ENCODE results near the gene ST6GALNAC6.

The ST6GALNAC6 gene

GRCh38 chr9:127934986-127935385 lies 35.6 kb upstream of the ST6GALNAC6 start:
- Histone ChIP-seq H3K4me1 (ENCODE audit: control insufficient read depth in 5 of 5, insufficient read depth in 5 of 5, low read length in 5 of 5) (peaks cover 7 to 49% (median 41%) of the 10 kb centered on the region in 5 donors), H3K36me3 (ENCODE audit: control insufficient read depth in 5 of 5, insufficient read depth in 5 of 5, low read length in 5 of 5) (peaks cover 0 to 16% (median 4%) of the 10 kb centered on the region in 5 donors), H3K4me3 (ENCODE audit: low read depth in 1 of 5, low read length in 5 of 5) (no peak overlapping the region), H3K9me3 (ENCODE audit: control insufficient read depth in 5 of 5, low read length in 5 of 5) (no peaks in the 10 kb centered on the region), H3K27ac (ENCODE audit: low read depth, low read length) (no peak overlapping the region), H3K9ac (ENCODE audit: low read length in 5 of 5) (no peak overlapping the region), H3K27me3 (ENCODE audit: control insufficient read depth in 5 of 5, insufficient read depth in 4 of 5, low read length in 5 of 5) (peaks cover 0 to 11% (median 4%) of the 10 kb centered on the region in 5 donors)

GRCh38 chr9:127934248-127934647 lies 34.8 kb upstream of the ST6GALNAC6 start:
- no peaks in the 10 kb centered on the region for H3K9me3 ChIP-seq (ENCODE audit: control insufficient read depth in 5 of 5, low read length in 5 of 5)
- peaks cover 0 to 16% (median 4%) of the 10 kb centered on the region in 5 donors for H3K36me3 ChIP-seq (ENCODE audit: control insufficient read depth in 5 of 5, insufficient read depth in 5 of 5, low read length in 5 of 5)
- H3K27ac ChIP-seq (ENCODE audit: low read depth, low read length) = no peak overlapping the region
- no peak overlapping the region for H3K9ac ChIP-seq (ENCODE audit: low read length in 5 of 5)
- peaks cover 0 to 18% (median 10%) of the 10 kb centered on the region in 5 donors for H3K27me3 ChIP-seq (ENCODE audit: control insufficient read depth in 5 of 5, insufficient read depth in 4 of 5, low read length in 5 of 5)
- peaks cover 7 to 49% (median 41%) of the 10 kb centered on the region in 5 donors for H3K4me1 ChIP-seq (ENCODE audit: control insufficient read depth in 5 of 5, insufficient read depth in 5 of 5, low read length in 5 of 5)
- no peak overlapping the region for H3K4me3 ChIP-seq (ENCODE audit: low read depth in 1 of 5, low read length in 5 of 5)

GRCh38 chr9:127931092-127931881 lies 31.9 kb upstream of the ST6GALNAC6 start:
- peaks cover 18 to 43% (median 33%) of the 10 kb centered on the region in 5 donors for H3K27me3 ChIP-seq (ENCODE audit: control insufficient read depth in 5 of 5, insufficient read depth in 4 of 5, low read length in 5 of 5)
- peak overlapping the region in 3 of 5 donors; percentile 6 to 55 (median 22) for H3K4me3 ChIP-seq (ENCODE audit: low read depth in 1 of 5, low read length in 5 of 5)
- peaks cover 1 to 39% (median 33%) of the 10 kb centered on the region in 5 donors for H3K4me1 ChIP-seq (ENCODE audit: control insufficient read depth in 5 of 5, insufficient read depth in 5 of 5, low read length in 5 of 5)
- no peak overlapping the region for H3K27ac ChIP-seq (ENCODE audit: low read depth, low read length)
- no peak overlapping the region for H3K9ac ChIP-seq (ENCODE audit: low read length in 5 of 5)
- no peaks in the 10 kb centered on the region for H3K9me3 ChIP-seq (ENCODE audit: control insufficient read depth in 5 of 5, low read length in 5 of 5)
- H3K36me3 ChIP-seq (ENCODE audit: control insufficient read depth in 5 of 5, insufficient read depth in 5 of 5, low read length in 5 of 5) = peaks cover 0 to 15% (median 4%) of the 10 kb centered on the region in 5 donors

GRCh38 chr9:127930231-127931091 lies 31.1 kb upstream of the ST6GALNAC6 start, which contains the start of gene PIP5KL1:
TSS of gene PIP5KL1 (minus strand) at chr9:127930777. CDS start at chr9:127930752, 25 bp downstream.
- Histone ChIP-seq H3K9ac (ENCODE audit: low read length in 5 of 5) (no peak within 1 kb of the TSS), H3K4me1 (ENCODE audit: control insufficient read depth in 5 of 5, insufficient read depth in 5 of 5, low read length in 5 of 5) (peaks cover 1 to 32% (median 26%) of the 10 kb centered on the region in 5 donors), H3K36me3 (ENCODE audit: control insufficient read depth in 5 of 5, insufficient read depth in 5 of 5, low read length in 5 of 5) (peaks cover 0 to 12% (median 2%) of the 10 kb centered on the region in 5 donors), H3K27me3 (ENCODE audit: control insufficient read depth in 5 of 5, insufficient read depth in 4 of 5, low read length in 5 of 5) (peaks cover 21 to 48% (median 35%) of the 10 kb centered on the region in 5 donors), H3K4me3 (ENCODE audit: low read depth in 1 of 5, low read length in 5 of 5) (peak within 1 kb of the TSS in 4 of 5 donors; percentile 16 to 55 (median 43)), H3K27ac (ENCODE audit: low read depth, low read length) (no peak within 1 kb of the TSS), H3K9me3 (ENCODE audit: control insufficient read depth in 5 of 5, low read length in 5 of 5) (no peaks in the 10 kb centered on the region)

- H3K4me1 ChIP-seq (ENCODE audit: control insufficient read depth in 5 of 5, insufficient read depth in 5 of 5, low read length in 5 of 5) = peaks cover 1 to 31% (median 26%) of the 10 kb centered on the region in 5 donors
- H3K9ac ChIP-seq (ENCODE audit: low read length in 5 of 5) = no peak overlapping the region
- H3K27ac ChIP-seq (ENCODE audit: low read depth, low read length) = no peak overlapping the region
- no peaks in the 10 kb centered on the region for H3K9me3 ChIP-seq (ENCODE audit: control insufficient read depth in 5 of 5, low read length in 5 of 5)
- no peak overlapping the region for H3K4me3 ChIP-seq (ENCODE audit: low read depth in 1 of 5, low read length in 5 of 5)
- peaks cover 0 to 5% (median 0%) of the 10 kb centered on the region in 5 donors for H3K36me3 ChIP-seq (ENCODE audit: control insufficient read depth in 5 of 5, insufficient read depth in 5 of 5, low read length in 5 of 5)
- peaks cover 21 to 54% (median 38%) of the 10 kb centered on the region in 5 donors for H3K27me3 ChIP-seq (ENCODE audit: control insufficient read depth in 5 of 5, insufficient read depth in 4 of 5, low read length in 5 of 5)
These were observed 30.2 kb upstream of the ST6GALNAC6 start for GRCh38 chr9:127929625-127929979.

GRCh38 chr9:127928676-127929624 lies 29.5 kb upstream of the ST6GALNAC6 start:
- Histone ChIP-seq H3K9ac (ENCODE audit: low read length in 5 of 5) (no peak overlapping the region), H3K4me3 (ENCODE audit: low read depth in 1 of 5, low read length in 5 of 5) (no peak overlapping the region), H3K4me1 (ENCODE audit: control insufficient read depth in 5 of 5, insufficient read depth in 5 of 5, low read length in 5 of 5) (peaks cover 1 to 31% (median 26%) of the 10 kb centered on the region in 5 donors), H3K9me3 (ENCODE audit: control insufficient read depth in 5 of 5, low read length in 5 of 5) (no peaks in the 10 kb centered on the region), H3K36me3 (ENCODE audit: control insufficient read depth in 5 of 5, insufficient read depth in 5 of 5, low read length in 5 of 5) (no peaks in the 10 kb centered on the region), H3K27me3 (ENCODE audit: control insufficient read depth in 5 of 5, insufficient read depth in 4 of 5, low read length in 5 of 5) (peaks cover 21 to 54% (median 38%) of the 10 kb centered on the region in 5 donors), H3K27ac (ENCODE audit: low read depth, low read length) (no peak overlapping the region)

GRCh38 chr9:127927988-127928675 lies 28.7 kb upstream of the ST6GALNAC6 start:
- H3K4me3 ChIP-seq (ENCODE audit: low read depth in 1 of 5, low read length in 5 of 5) = no peak overlapping the region
- H3K27me3 ChIP-seq (ENCODE audit: control insufficient read depth in 5 of 5, insufficient read depth in 4 of 5, low read length in 5 of 5) = peaks cover 21 to 54% (median 38%) of the 10 kb centered on the region in 5 donors
- H3K27ac ChIP-seq (ENCODE audit: low read depth, low read length) = no peak overlapping the region
- no peak overlapping the region for H3K9ac ChIP-seq (ENCODE audit: low read length in 5 of 5)
- H3K9me3 ChIP-seq (ENCODE audit: control insufficient read depth in 5 of 5, low read length in 5 of 5) = no peaks in the 10 kb centered on the region
- H3K4me1 ChIP-seq (ENCODE audit: control insufficient read depth in 5 of 5, insufficient read depth in 5 of 5, low read length in 5 of 5) = peaks cover 1 to 31% (median 26%) of the 10 kb centered on the region in 5 donors
- H3K36me3 ChIP-seq (ENCODE audit: control insufficient read depth in 5 of 5, insufficient read depth in 5 of 5, low read length in 5 of 5) = no peaks in the 10 kb centered on the region

- Histone ChIP-seq H3K4me1 (ENCODE audit: control insufficient read depth in 5 of 5, insufficient read depth in 5 of 5, low read length in 5 of 5) (peaks cover 1 to 31% (median 26%) of the 10 kb centered on the region in 5 donors), H3K27ac (ENCODE audit: low read depth, low read length) (no peak overlapping the region), H3K27me3 (ENCODE audit: control insufficient read depth in 5 of 5, insufficient read depth in 4 of 5, low read length in 5 of 5) (peaks cover 21 to 57% (median 38%) of the 10 kb centered on the region in 5 donors), H3K4me3 (ENCODE audit: low read depth in 1 of 5, low read length in 5 of 5) (no peak overlapping the region), H3K9me3 (ENCODE audit: control insufficient read depth in 5 of 5, low read length in 5 of 5) (no peaks in the 10 kb centered on the region), H3K9ac (ENCODE audit: low read length in 5 of 5) (no peak overlapping the region), H3K36me3 (ENCODE audit: control insufficient read depth in 5 of 5, insufficient read depth in 5 of 5, low read length in 5 of 5) (no peaks in the 10 kb centered on the region)
These were observed 28.0 kb upstream of the ST6GALNAC6 start for GRCh38 chr9:127927201-127927987.

Data from subcutaneous abdominal adipose tissue (tissue), 5 donors.